HG03039 (cell line): ENCODE results near the gene PJA2.
"Not testable (repeated sequence)": the region's sequence is repeated elsewhere in the genome, so short reads cannot be mapped to it uniquely, and the experiment has no call there.

Source experiments
- ATAC-seq: cut with Tn5 transposase; IDR thresholded peaks from one replicate; pipeline ENCODE4 v1.9.1; 2021; ENCODE audit warnings: mild to moderate bottlenecking, moderate library complexity; ENCODE audit not compliant: unreplicated experiment

The PJA2 gene

GRCh38 chr5:109409844-109410388 is at the start of gene PJA2:
Gene PJA2 (minus strand): TSS chr5:109409974. CDS start chr5:109383433, 26,541 bp downstream.
- peak; percentile 84 for ATAC-seq

DNA sequence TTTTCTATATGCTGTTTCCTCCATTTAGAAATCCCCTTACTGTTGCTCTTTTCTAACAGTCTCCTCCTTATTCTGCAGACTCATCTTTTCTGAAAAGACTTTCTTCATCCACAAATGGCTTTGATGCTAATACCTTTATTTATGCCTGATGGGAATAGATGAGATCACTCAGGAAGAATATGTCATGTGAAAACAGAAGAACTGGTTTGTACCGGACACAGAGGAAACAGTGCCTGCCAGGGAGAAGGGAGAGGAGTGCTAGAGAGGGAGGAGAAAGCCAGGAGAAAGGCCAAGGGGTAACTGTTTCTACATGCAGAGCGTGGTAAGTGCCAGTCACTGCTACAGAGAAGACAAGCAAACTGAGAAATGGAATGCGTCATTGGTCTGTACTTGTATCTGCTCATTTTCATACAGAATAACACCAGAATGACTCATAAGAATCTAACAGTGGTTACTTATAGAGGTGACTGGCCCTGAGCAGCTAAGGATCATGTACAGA is 45.9 kb upstream of the PJA2 start:
- peak; percentile 100 for ATAC-seq

- ATAC-seq = no peak
These were observed 45.1 kb upstream of the PJA2 start for GRCh38 chr5:109454731-109455505.

GRCh38 chr5:109453251-109453650 is 43.5 kb upstream of the PJA2 start:
- ATAC-seq = no peak

- no peak for ATAC-seq
These were observed 42.9 kb upstream of the PJA2 start for GRCh38 chr5:109452661-109453060.

DNA sequence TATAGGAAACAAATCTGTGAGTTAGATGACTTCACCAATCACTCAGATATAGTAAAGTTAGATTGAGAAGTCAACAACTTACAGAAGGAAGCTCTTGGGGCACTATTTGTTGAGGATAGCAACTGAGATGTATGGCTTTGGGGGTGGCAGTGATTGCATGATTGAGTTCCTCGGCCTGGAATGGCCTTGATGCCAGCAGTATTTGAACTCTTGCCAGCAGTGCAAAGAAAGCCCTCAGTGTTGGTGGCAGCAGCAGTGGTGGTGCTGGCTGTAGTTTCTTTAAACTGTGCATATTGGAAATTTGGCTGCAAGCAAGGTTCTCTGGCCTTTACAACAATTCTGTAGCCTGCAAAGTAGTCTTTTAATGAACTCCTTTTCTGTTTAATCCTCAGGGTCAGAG is 41.4 kb upstream of the PJA2 start:
- no peak for ATAC-seq

DNA sequence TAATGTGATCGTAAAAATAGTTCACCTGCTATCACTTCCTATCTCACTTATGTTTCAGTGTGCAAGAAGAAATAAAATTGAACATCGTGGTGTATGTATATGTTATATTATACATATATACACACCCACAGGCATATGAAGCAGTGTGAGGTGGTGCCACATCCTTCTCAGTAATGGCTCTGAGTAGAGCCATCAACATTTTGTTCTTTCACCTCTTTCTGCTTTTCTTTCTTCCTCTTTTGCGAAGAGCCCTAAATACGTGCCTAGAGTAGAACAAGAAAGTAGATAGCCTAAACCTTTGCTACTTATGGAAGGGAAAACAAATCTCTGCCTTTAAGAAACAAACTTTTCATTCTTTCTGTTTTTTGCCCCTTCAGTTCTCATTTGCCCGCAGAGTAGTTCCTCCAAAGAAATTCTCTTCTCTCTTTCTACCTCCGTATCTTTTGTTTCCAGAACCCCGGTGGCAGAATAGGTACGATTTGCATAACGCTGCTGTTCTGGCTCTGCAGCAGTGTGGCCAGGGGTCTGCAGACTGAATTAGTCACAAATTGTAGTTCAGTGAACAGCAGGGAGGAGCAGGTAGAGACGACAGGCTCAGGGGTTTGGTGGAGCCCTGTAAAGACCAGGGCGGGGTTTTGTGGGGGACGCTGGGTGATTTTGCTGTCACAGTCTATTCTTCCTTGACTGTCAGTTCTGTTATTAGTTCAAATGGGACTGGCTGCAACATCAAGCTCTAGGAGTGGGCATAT is 40.5 kb upstream of the PJA2 start:
- ATAC-seq = no peak

DNA sequence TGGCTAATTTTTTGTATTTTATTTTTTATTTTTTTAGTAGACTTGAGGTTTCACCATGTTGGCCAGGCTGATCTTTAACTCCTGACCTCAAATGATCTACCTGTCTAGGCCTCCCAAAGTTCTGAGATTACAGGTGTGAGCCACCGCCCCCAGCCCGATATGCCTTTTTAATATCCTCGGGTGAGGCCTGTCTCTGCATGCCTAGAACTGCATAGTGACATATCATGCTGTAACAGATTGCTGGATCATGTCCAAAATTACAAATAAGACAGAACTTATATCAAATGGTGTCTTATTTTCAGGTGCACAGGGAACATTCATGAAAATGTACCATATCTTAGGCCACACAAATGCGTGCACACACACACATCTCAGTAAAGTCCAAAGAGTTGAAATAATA is 39.1 kb upstream of the PJA2 start:
- no peak for ATAC-seq

GRCh38 chr5:109439590-109439989 is 29.8 kb upstream of the PJA2 start:
- ATAC-seq = no peak

DNA sequence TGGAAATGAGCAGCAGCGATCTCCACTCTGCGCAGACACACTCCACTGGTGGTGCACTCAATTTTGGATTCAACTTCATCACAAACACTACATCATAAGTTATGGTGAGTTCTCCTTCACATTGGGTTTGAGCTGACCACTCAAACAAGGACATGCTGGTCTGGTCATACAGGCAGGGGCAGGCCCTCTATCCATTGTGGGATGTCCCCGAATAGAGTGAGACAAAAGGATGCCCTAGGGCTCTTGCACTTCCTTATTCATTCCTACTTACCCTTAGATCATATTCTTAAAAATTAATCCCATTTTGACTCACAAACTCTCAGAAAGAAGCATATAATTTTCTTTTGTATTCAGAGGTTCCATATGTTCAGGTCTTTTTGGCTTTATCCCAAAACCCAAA is 16.3 kb upstream of the PJA2 start:
- ATAC-seq = no peak

- ATAC-seq = not testable (repeated sequence)
These were observed 15.7 kb upstream of the PJA2 start for GRCh38 chr5:109425521-109425920.

DNA sequence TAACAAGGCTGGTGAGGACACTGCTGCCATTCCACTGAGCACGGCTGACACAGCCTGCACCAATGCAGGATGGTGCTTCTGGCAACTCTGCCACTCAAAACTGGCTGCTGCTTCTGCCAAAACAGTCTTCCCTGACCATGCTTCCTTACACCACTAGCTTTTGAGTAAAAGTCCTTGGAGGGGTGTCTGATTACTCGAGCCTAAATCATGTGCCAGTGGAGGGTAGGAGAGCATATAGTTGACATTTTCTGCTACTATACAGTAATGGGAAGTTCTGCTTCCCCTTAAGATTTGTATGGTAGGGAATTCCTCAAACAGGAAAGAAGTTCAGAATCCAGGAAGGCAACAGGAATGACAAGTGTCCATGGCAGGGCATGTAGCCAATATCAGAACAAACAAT is 12.2 kb upstream of the PJA2 start:
- no peak for ATAC-seq

DNA sequence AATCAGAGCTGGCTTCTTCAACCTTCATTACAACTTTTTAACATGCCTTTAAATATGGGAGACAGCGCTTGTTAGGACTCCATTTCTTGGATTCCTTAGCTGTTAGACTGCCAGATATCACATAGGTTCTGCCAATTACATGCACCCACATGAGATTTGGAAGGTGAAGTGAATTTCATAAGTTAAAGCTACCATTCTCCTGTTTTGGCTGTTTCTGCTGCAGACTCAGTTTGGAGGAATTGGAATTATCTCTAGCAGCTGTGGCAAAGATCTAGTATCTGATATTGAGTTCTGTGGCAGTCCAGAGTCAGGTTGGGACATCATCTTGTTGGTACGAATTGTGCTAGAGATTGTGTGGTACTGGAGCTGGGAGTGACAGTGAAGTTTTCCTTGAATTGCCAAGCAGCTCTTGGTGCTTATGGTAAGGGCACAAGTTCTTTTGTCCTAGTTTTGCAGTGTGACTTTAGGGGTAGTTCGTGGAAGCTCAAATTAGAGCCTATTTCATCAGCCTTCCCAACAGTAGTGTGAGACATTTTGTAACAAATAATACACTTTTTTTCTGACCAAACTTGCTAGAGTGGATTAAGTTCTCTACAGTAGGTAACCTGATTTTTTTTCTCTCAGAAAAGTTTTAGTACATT is 9.1 kb upstream of the PJA2 start:
- ATAC-seq = no peak

DNA sequence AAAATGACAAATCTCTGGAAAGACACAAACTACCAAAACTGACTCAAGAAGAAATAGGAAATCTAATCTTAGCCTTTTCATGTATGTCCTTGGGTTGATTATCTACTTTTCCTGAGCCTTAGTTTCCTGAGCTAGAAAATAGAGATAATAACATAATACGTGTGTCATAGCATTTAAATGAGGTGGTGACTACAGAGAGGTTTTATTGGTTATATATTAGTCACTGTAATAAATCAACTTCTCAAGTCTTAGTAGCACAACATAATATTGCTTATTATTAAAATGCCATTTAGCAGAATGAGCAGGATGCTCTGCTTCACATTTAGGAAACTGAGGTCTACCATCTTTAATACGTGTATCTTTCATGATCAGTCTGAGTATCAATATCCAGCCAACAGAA is 7.1 kb upstream of the PJA2 start:
- ATAC-seq = no peak

GRCh38 chr5:109413921-109414461 is 4.2 kb upstream of the PJA2 start:
- not testable (repeated sequence) for ATAC-seq

GRCh38 chr5:109413458-109413857 is 3.7 kb upstream of the PJA2 start:
- ATAC-seq = no peak

GRCh38 chr5:109412981-109413402 is 3.2 kb upstream of the PJA2 start:
- ATAC-seq = no peak

- no peak for ATAC-seq
These were observed 1.9 kb upstream of the PJA2 start for GRCh38 chr5:109411627-109412026.

DNA sequence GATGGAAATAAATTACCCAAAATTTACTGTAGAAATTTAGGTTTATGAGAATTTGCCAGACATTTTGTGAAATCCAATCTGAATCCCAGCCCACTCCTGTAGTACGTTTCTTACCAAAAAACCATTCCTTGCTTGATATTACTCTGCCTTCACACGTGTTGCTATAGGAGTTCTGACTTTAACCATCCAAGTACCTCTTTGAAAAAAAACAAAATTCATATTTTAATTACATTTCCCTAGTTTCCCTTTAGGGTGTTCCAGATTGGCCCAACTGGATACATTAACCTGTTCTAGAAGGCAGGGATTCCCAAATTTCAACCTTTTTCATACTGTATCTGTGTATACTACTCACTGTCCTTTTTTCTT is 1.4 kb upstream of the PJA2 start:
- no peak for ATAC-seq

GRCh38 chr5:109410389-109411148 is 795 bp upstream of the PJA2 start:
- ATAC-seq = no peak
